GM18505 (cell line): ENCODE results near the gene CLCA4.

Source experiments
- ATAC-seq: cut with Tn5 transposase; IDR thresholded peaks from one replicate; pipeline ENCODE4 v1.9.1; 2021; ENCODE audit not compliant: unreplicated experiment
- POLR2A ChIP-seq: IDR thresholded peaks from 4 replicates; pipeline ENCODE4 v1.6.1; 2011; ENCODE audit warnings: borderline replicate concordance; ENCODE audit not compliant: insufficient read depth, insufficient read length; ENCODE audit errors: extremely low read depth

The CLCA4 gene

DNA sequence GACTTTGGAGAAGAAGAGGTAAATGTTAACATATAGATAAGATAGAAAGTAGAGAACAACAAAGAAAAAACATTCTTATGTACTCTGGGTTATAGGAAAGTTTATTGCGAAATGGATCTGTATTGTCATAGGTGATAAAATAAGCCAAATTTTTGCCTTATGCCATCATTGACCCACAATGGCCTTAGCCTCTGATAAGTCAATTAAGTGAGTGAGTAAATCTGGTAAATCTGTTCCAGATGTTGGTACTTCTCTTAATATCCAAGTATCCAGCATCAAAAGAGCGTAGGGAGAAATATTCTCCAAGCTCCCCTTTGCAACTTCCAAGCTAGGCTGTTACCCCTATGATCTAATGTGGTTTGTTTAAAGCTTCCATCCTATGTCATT lies 38.3 kb upstream of the CLCA4 start:
- no peak for ATAC-seq
- no peak for TF ChIP-seq POLR2A

GRCh38 chr1:86515597-86515996 lies 31.3 kb upstream of the CLCA4 start:
- no peak for TF ChIP-seq POLR2A
- no peak for ATAC-seq

DNA sequence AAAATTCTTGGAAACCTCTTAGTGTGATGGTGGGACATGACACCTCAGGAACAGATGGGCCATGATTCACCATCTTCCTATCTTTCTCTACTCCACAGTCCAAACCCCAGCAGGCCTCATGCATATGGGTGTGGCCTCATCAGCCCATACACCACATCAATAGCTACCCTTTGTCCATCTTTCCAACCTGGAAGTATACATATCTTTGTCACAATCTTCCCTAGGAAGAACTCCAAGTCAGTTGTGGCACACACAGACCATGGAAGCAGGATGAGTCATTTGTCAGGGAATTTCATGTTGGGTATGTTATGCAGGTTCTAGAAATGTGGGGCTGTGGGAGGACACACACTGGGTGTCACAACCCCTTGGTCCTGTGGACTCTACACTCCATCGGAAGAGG lies 30.5 kb upstream of the CLCA4 start:
- no peak for ATAC-seq
- no peak for TF ChIP-seq POLR2A

DNA sequence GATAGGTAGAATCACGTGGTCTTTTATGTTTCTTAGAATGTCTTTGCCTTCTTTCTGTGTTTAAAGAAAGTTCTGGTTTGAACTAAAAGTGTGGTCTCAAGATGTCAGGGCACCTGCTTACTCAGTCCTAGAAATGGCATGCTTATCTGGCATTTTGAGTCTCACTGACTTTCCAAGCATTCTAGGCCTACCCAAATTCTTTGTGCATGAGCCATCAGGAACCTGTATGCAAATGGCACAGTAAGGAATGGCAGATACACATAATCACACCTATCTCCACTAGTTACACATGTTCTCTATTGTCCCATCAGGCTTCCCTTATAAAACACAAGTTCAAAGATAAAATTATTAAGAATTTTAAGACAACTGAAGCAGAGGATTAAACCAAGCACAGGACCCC lies 29.5 kb upstream of the CLCA4 start:
- ATAC-seq = no peak
- no peak for TF ChIP-seq POLR2A

DNA sequence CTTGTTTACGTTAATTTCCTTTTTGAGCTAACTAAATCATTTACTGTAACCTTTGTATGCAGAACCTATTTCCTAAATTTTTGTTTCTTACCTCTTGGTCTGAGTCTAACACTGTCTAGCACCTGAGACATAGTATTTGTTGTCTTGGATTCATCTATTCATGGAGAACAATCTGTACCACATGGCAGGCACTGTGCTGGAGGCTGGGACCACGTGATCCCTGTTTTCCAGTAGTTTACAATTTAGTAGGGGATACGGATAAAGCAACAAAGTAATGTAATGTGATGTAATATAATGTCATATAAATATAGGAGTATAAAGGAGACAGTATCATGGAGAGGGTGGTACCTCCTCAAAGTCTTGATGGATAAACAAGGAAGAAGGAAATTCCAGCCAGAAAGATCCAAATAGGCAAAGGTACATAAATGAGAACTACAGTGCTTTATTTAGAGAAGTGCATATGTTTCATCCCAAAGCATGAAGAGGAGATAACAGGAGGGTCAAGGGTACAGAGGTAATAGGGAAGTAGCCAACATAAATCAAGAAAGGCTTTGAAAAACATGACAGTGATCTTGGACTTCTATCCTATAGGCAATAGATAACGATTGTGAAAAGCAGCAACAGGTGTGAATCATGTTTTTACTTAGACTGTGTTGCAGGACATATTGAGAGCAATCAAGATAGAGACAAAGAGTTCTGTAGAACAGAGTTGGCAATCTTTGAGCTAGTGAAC lies 25.9 kb upstream of the CLCA4 start:
- ATAC-seq = no peak

DNA sequence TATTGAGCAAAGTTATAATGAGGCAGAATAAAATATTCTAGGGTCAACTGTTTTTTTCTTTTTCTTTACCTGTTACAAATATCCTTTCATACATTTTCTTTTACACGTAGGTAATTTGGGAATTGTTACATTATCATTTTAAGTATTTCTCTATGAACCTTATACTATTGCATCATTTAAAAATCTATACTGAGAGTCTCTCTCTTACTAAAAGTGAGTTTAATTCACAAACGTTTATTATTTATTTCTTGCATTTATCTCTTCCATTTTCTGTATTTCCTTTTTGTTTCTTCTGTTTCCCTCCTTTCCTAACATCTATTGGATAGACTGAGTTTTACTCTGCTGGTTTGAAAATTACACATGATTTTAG lies 25.4 kb upstream of the CLCA4 start:
- TF ChIP-seq POLR2A = no peak
- no peak for ATAC-seq

More for the DNA sequence above, 25.9 kb upstream of the CLCA4 start:
- TF ChIP-seq POLR2A = no peak

DNA sequence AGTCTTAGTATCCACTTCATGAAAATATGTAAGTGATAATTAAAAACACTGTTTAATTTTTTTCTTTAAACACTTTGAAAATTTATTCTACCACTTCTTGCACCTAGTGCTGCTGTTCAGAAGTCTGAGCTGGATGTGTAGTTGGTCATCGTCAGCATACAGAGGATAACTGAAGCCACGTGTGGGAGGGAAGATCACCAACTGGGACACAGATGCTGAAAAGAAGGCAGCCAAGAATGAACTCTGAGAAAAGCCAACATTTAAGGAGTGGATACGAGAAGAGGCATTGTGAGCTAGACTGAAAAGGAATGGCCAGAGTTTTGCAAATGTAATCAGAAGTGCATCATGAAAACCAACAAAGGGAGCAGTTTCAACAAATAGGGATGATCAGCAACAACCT lies 24.6 kb upstream of the CLCA4 start:
- no peak for TF ChIP-seq POLR2A
- no peak for ATAC-seq

DNA sequence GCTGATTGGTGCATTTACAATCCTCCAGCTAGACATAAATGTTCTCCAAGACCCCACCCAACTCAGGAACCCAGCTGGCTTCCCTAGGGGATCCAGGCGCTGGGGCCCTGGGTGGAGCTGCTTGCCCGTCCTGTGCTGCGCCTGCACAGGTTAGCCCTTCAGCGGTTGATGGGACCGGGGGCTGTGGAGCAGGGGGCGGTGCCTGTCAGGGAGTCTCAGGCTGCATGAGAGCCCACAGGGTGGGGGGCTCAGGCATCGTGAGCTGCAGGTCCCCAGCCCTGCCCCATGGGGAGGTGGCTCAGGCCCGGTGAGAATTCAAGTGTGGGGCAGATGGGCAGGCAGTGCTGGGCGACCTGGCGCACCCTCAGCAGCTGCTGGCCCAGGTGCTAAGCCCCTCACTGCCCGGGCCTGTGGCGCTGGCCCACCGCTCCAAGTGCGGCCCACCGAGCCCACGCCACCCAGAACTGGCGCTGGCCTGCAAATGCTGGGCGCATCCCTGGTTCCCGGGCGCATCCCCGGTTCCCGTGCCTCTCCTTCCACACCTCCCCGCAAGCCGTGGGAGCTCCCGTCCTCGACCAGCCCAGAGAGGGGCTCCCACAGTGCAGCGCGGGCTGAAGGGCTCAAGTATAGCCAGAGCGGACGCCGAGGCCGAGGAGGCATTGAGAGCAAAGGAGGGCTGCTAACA lies 23.1 kb upstream of the CLCA4 start:
- TF ChIP-seq POLR2A = no peak
- ATAC-seq = no peak

- ATAC-seq = no peak
- TF ChIP-seq POLR2A = no peak
Measured at GRCh38 chr1:86527306-86527705, 19.6 kb upstream of the CLCA4 start.

- no peak for ATAC-seq
- TF ChIP-seq POLR2A = no peak
Measured at GRCh38 chr1:86530211-86530845, 16.6 kb upstream of the CLCA4 start.

GRCh38 chr1:86537928-86538695 lies 8.8 kb upstream of the CLCA4 start:
- no peak for ATAC-seq
- TF ChIP-seq POLR2A = no peak

DNA sequence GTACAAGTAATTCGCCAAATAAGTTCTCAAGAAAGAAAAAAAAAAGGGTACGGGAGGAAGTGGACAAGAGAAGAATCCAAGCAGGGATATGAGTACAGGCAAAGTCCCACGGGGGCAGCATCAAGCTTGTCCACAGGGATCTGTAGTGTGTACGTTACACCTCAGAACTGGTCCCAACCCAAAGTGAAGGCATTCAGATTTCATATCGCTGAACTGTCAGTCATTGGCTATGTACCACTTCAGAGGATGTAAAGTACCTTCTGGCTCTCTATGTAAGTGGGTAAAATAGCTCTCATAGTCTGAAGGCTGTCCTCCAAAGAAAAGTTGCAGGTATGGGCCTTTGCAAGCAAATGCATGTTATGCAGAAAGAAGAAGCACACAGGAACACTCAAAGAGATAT lies 8.1 kb upstream of the CLCA4 start:
- no peak for ATAC-seq
- no peak for TF ChIP-seq POLR2A

- no peak for ATAC-seq
- TF ChIP-seq POLR2A = no peak
Measured at GRCh38 chr1:86541859-86542258, 5.0 kb upstream of the CLCA4 start.
